GM18511 (cell line): ENCODE results near the gene TOR1B.
A peak's percentile ranks its signal among the peaks of the same experiment; 100 is the strongest.
"Not testable (repeated sequence)": the region's sequence is repeated elsewhere in the genome, so short reads cannot be mapped to it uniquely, and the experiment has no call there.

Experiments used
- ATAC-seq: cut with Tn5 transposase; IDR thresholded peaks from one replicate; pipeline ENCODE4 v1.9.1; 2021; ENCODE audit warnings: mild to moderate bottlenecking, moderate library complexity; ENCODE audit not compliant: unreplicated experiment

TOR1B gene

GRCh38 chr9:129776096-129776495, 26.9 kb upstream of the TOR1B start:
- ATAC-seq = not testable (repeated sequence)

DNA sequence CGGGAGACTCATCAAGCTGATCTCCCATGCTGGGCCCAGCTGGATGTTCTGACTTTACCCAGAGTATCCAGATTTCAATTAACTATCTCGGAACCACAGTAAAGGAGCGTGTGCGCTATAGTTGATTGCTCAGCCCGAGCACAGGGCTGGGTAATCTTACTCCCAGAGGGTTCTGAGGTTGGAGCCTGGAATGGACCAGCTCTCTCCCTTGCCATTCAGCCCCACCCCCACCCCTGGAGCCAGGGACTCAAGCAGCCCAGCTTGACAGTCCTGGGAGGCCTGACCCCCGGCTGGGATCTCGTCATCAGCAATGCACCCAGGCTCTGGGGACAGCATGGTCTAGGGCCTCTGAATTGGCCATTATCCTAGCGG, 26.4 kb upstream of the TOR1B start:
- no peak for ATAC-seq

- ATAC-seq = no peak
Observed at GRCh38 chr9:129776938-129777768, 25.8 kb upstream of the TOR1B start.

DNA sequence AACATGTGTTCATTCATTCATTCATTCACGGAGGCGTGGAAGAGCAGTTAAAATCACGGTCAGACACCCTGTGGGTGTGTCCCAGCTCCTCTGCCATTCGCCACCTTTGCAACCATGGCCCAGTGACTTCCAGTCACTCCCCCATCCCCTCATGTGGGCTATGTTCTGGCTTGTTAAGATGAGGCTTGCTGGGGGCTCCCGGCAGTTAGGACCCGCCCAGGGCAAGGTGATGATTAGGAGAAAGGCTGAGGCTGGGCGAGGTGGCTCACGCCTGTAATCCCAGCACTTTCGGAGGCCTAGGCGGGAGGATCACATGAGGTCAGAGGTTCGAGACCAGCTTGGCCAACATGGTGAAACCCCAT, 25.2 kb upstream of the TOR1B start:
- ATAC-seq = no peak

DNA sequence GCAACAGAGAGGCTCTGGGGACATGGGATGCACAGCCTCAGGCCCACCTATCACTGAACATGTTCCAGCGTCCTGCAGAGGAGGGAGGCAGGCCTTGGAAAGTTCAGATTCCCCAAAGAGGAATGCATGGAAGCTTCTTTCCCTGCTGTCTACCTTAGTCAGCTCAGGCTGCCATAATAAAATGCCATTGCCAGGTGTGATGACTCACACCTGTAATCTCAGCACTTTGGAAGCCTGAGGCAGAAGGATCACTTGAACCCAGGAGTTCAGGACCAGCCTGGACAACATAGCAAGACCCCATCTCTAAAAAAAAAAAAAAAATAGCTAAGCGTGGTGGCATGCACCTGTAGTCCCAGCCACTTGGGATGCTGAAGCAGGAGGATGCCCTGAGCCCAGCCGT, 24.5 kb upstream of the TOR1B start:
- ATAC-seq = no peak

GRCh38 chr9:129779560-129780190, 23.3 kb upstream of the TOR1B start:
- ATAC-seq = no peak

GRCh38 chr9:129781131-129781530, 21.9 kb upstream of the TOR1B start:
- ATAC-seq = no peak

DNA sequence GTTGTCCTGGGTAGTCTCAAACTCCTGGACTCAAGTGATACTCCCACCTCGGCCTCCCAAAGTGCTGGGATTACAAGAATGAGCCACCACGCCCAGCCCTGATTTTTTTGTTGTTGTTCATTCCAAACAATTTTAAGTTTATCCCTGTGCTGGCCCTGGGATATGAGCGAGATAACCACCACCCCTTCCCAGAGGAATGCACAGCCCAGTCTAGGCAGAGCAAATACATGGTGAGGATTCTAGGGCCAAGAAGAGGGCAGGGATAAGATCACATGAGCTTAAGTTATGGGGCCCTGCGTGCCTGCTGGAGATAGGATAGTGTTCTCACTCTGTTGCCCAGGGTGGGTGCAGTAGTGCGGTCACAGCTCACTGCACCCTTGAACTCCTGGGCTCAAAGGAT, 21.0 kb upstream of the TOR1B start:
- no peak for ATAC-seq

- ATAC-seq = no peak
Observed at GRCh38 chr9:129783516-129784361, 19.2 kb upstream of the TOR1B start.

DNA sequence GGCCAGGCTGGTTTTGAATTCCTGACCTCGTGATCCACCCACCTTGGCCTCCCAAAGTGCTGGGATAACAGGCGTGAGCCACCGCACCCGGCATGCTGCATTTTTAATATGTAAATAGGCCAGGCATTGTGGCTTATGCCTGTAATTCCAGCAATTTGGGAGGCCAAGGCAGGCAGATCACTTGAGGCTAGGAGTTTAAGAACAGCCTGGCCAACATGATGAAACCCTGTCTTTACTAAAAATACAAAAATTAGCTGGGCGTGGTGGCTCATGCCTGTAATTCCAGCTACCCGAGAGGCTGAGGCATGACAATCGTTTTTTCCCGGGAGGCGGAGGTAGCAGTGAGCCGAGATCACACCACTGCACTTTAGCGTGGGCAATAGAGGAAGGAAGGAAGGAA, 18.0 kb upstream of the TOR1B start:
- not testable (repeated sequence) for ATAC-seq

- ATAC-seq = no peak
Observed at GRCh38 chr9:129785866-129786265, 17.1 kb upstream of the TOR1B start.

DNA sequence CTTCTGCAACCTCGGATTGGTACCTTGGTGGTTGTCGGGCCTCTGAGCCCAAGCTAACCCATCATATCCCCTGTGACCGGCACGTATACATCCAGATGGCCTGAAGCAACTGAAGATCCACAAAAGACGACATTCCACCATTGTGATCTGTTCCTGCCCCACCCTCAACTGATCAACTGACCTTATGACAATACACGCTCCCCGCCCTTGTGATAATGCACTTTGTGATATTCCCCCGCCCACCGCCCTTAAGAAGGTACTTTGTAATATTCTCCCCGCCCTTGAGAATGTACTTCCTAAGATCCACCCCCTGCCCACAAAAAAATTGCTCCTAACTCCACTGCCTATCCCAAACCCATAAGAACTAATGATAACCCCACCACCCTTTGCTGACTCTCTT, 16.5 kb upstream of the TOR1B start:
- ATAC-seq = no peak

DNA sequence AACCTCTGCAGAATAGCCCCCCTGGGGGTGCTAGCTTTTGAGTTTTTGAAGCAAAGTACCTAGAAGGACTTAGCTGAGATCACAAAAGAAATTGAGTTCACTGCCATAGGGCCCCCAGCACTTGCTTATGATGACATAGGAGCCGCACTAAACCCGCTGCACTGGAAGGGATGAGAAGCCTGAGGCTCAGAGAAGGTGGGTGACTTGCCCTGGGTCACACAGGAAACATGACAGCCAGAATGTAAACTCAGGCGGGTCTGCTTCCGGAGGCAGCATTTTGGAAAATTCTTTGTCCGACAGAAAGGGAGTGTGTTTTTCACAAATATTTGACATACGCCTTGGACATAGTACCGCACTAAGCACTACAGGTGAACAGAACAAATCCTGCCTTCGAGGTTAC, 8.4 kb upstream of the TOR1B start:
- ATAC-seq = no peak

DNA sequence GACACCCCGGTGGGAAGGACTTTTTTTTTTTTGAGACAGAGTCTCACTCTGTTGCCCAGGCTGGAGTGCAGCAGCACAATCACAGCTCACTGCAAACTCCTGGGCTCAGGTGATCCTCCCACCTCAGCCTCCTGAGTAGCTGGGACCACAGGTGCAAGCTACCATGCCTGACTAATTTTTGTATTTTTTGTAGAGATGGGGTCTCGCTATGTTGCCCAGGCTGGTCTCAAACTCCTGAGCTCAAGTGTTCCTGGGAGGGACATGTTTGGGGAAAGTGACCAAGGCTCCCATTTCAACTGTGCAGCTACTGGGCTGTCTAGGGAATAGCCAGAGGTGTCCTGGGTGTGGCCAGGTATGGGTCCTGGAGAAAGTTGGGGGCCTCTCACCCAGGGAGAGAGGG, 7.0 kb upstream of the TOR1B start:
- not testable (repeated sequence) for ATAC-seq

DNA sequence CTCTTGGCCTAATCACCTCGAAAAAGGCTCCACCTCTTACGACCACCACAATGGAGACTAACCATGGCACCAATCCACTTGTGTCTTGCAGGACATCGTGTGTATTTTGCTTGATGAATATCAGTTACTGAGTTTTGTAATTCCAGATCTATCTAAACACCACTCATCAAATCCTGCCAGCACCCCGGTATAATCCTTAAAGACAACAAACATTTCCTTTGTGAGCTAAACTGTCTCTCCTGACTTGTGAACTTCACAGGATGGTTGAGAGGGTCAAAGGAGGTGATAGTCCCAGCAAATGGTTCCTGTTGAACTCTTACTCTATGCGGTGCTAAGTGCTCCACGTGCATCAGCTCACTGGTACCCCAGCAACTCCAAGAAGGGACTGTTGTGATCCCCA, 4.0 kb upstream of the TOR1B start:
- ATAC-seq = no peak

- no peak for ATAC-seq
Observed at GRCh38 chr9:129801504-129801903, 1.5 kb upstream of the TOR1B start.

- peak; percentile 10 for ATAC-seq
Observed at GRCh38 chr9:129803676-129804060, 684 bp downstream of the TOR1B start.

- ATAC-seq = no peak
Observed at GRCh38 chr9:129806061-129806460, 3.1 kb downstream of the TOR1B start.

GRCh38 chr9:129809346-129809745, 6.4 kb downstream of the TOR1B start:
- ATAC-seq = no peak

DNA sequence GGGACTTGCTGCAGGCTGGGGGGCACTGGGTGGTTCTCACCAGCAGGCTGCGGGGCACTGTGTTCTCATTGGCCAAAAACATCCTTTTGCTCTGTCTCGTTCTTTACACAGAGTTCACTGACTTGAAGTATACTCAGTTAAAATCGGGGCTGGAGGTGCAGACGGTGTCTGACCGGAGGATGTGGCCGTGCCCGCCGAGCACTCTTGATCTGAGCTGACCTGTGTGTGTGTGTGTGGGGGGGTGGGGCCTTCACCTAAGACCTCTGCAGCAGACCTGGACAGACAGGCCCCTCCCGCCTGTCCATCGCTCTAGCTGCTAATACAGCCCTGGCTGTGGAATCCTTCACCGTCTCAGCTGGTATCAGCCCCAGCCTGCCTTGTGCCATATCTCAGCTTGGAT, 7.1 kb downstream of the TOR1B start:
- ATAC-seq = no peak

DNA sequence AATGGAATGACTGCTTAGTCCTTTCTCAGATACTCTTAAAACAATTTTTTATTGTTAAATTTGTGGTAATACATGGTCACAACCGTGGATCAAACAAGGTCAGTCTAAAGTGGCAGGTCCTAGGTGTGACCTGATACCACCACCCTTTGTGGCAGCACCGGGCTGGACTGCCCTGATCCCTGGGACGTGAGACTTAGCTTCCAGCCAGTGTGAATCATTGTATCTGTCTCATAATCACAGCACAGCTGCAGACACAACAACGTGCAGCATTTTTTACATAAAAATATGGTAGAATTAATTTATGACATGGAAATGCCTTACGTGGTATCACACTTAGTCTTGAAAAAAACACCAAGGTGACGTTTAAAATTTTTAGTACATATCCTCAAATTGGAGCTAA, 7.8 kb downstream of the TOR1B start:
- no peak for ATAC-seq

DNA sequence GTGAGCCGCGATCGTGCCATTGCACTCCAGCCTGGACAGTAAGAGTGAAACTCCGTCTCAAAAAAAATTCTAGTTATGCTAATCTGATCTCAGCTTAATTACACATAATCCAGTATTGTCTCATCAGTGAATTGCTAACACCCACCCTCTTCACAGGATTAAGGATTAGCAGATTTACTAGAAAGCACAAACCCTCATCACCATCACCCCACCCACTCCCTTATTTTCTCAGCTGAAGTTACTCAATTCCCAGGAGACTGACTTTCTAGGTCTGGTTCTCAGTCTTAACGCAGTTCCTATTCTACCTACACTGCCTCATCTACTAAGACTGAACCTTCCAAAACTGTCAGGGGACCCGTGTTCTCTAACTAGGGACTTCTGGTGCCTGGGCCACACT, 9.0 kb downstream of the TOR1B start:
- no peak for ATAC-seq
